Smooth muscle cell (in vitro differentiated cells): Measurements from ENCODE around the gene PDE10A. TPM values are rescaled to one million over a fixed set of nuclear protein-coding genes. Genes with fewer than 3 reads are reported as not detected.
"Not testable (repeated sequence)": the region's sequence is repeated elsewhere in the genome, so short reads cannot be mapped to it uniquely, and the experiment has no call there.

ENCODE experiments used
- DNase-seq: peaks from one replicate; lab custom pipeline; 2025; ENCODE audit not compliant: unreplicated experiment; lab: John Stamatoyannopoulos, UW
- H2AFZ ChIP-seq: fragments of 200-600 bp; sonication (generic); 2 replicates; pipeline ENCODE4 v1.6.0; 2016; ENCODE audit warnings: antibody characterized with exemption, low read depth, mild to moderate bottlenecking
- H3F3A ChIP-seq: fragments of 200-600 bp; sonication (generic); 2 replicates; pipeline ENCODE4 v1.6.0; 2017; ENCODE audit warnings: antibody characterized with exemption, low read depth
- H3K27ac ChIP-seq: fragments of 200-600 bp; sonication (generic); 2 replicates; pipeline ENCODE4 v1.5.1; 2016; ENCODE audit warnings: low read depth, mild to moderate bottlenecking
- H3K27me3 ChIP-seq: fragments of 200-600 bp; sonication (generic); 2 replicates; pipeline ENCODE4 v1.6.1; 2016; ENCODE audit warnings: low read depth, mild to moderate bottlenecking
- H3K36me3 ChIP-seq: fragments of 200-600 bp; sonication (generic); 2 replicates; pipeline ENCODE4 v1.5.1; 2016; ENCODE audit warnings: low read depth
- H3K4me1 ChIP-seq: fragments of 200-600 bp; sonication (generic); 2 replicates; pipeline ENCODE4 v1.5.1; 2016; ENCODE audit warnings: low read depth
- H3K4me2 ChIP-seq: fragments of 200-600 bp; sonication (generic); 2 replicates; pipeline ENCODE4 v1.6.0; 2016; ENCODE audit warnings: mild to moderate bottlenecking
- H3K4me3 ChIP-seq: fragments of 200-600 bp; sonication (generic); 2 replicates; pipeline ENCODE4 v1.5.1; 2016; ENCODE audit warnings: mild to moderate bottlenecking
- H3K79me2 ChIP-seq: fragments of 200-600 bp; sonication (generic); 2 replicates; pipeline ENCODE4 v1.6.0; 2016; ENCODE audit warnings: low read depth, mild to moderate bottlenecking
- H3K9ac ChIP-seq: fragments of 200-600 bp; sonication (generic); 2 replicates; pipeline ENCODE4 v1.6.0; 2016; ENCODE audit warnings: low read depth
- H3K9me3 ChIP-seq: fragments of 200-600 bp; sonication (generic); replicated peaks from 2 replicates; pipeline ENCODE4 v1.5.1; 2016; ENCODE audit warnings: low read depth
- H4K20me1 ChIP-seq: fragments of 200-600 bp; sonication (generic); 2 replicates; pipeline ENCODE4 v1.6.0; 2016; ENCODE audit warnings: low read depth
- WGBS: methylation state at CpG from one replicate; pipeline ENCODE4 v1.1.7; 2016; ENCODE audit warnings: low lambda C conversion rate; 5-methylcytosine and 5-hydroxymethylcytosine counted together
- polyA plus RNA-seq: library from polyadenylated mRNA; unstranded; fragments of >200 nt; fragmentation: Nextera tagmentation; extraction: Ambion mirVana; gene quantifications from 2 replicates; pipeline ENCODE4 v1.2.1, GENCODE V29; 2016
- total RNA-seq: library from RNA; depleted of rRNA; stranded (reverse); fragments of >200 nt; gene quantifications from 2 replicates; pipeline ENCODE4 v1.2.3, GENCODE V29; 2014
- TF ChIP-seq, protein P1 (sequence below): fragments of 200-600 bp; sonication (generic); IDR thresholded peaks from 2 replicates; pipeline ENCODE4 v1.5.1; 2017; ENCODE audit warnings: borderline replicate concordance, mild to moderate bottlenecking, antibody characterized with exemption; ENCODE audit not compliant: insufficient read depth, poor library complexity, severe bottlenecking

The PDE10A gene
- total and polyA plus RNA-seq, 2 experiments from 2014 or later = 2.0 to 5.6 TPM

- 81% methylated on average over 9 of the region's 9 CpGs for WGBS
- H3K36me3 ChIP-seq = no peaks in the 10 kb centered on the region
- H4K20me1 ChIP-seq = no peaks in the 10 kb centered on the region
- TF ChIP-seq, protein P1, sequence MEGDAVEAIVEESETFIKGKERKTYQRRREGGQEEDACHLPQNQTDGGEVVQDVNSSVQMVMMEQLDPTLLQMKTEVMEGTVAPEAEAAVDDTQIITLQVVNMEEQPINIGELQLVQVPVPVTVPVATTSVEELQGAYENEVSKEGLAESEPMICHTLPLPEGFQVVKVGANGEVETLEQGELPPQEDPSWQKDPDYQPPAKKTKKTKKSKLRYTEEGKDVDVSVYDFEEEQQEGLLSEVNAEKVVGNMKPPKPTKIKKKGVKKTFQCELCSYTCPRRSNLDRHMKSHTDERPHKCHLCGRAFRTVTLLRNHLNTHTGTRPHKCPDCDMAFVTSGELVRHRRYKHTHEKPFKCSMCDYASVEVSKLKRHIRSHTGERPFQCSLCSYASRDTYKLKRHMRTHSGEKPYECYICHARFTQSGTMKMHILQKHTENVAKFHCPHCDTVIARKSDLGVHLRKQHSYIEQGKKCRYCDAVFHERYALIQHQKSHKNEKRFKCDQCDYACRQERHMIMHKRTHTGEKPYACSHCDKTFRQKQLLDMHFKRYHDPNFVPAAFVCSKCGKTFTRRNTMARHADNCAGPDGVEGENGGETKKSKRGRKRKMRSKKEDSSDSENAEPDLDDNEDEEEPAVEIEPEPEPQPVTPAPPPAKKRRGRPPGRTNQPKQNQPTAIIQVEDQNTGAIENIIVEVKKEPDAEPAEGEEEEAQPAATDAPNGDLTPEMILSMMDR = no peak
- peaks cover 3% of the 10 kb centered on the region for H3K9me3 ChIP-seq
- H3K9ac ChIP-seq = no peak overlapping the region
- no peak overlapping the region for H3K4me2 ChIP-seq
- H3K4me3 ChIP-seq = no peak overlapping the region
- no peak for DNase-seq
- no peaks in the 10 kb centered on the region for H3F3A ChIP-seq
- H3K79me2 ChIP-seq = no peaks in the 10 kb centered on the region
- no peak overlapping the region for H3K27ac ChIP-seq
- no peak overlapping the region for H2AFZ ChIP-seq
- no peaks in the 10 kb centered on the region for H3K27me3 ChIP-seq
- no peaks in the 10 kb centered on the region for H3K4me1 ChIP-seq
Observed at GRCh38 chr6:165468340-165469235, 194.5 kb downstream of the PDE10A start.

GRCh38 chr6:165463499-165463898 lies 199.5 kb downstream of the PDE10A start:
- not testable (repeated sequence) for DNase-seq, H3K36me3 ChIP-seq, H3K4me3 ChIP-seq, H3K4me2 ChIP-seq, H3F3A ChIP-seq, H4K20me1 ChIP-seq, H3K9me3 ChIP-seq, H3K4me1 ChIP-seq, H3K9ac ChIP-seq, H3K27me3 ChIP-seq, H2AFZ ChIP-seq, H3K79me2 ChIP-seq, H3K27ac ChIP-seq
- 96% methylated on average over 6 of the region's 6 CpGs for WGBS

GRCh38 chr6:165459605-165460301 lies 203.3 kb downstream of the PDE10A start:
- H3K9me3 ChIP-seq, H3K79me2 ChIP-seq, H3K4me2 ChIP-seq, H3K9ac ChIP-seq, H4K20me1 ChIP-seq, H3K27ac ChIP-seq, H3K27me3 ChIP-seq, H3K4me1 ChIP-seq, H3K36me3 ChIP-seq, H3K4me3 ChIP-seq, H2AFZ ChIP-seq, DNase-seq, H3F3A ChIP-seq: not testable (repeated sequence)
- WGBS = 86% methylated on average over 12 of the region's 12 CpGs

DNA sequence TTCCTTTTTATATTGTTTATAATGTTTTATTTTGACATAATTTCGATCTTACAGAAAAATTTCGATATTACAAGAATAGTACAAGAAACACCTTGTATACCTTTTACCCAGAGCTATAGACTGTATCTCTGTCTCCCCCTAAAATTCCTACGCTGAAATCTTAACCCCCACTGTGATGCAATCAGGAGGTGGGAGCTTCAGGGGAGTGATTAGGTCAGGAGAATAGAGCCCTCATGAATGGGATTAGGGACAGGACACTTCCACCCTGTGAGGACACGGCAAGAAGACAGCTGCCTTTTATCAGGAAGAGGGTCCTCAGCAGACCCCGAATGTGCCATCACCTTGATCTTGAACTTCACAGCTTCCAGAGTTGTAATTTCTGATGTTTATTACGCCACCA lies 204.9 kb downstream of the PDE10A start:
- no peak overlapping the region for H2AFZ ChIP-seq
- H3K9me3 ChIP-seq = no peaks in the 10 kb centered on the region
- H3K36me3 ChIP-seq = no peaks in the 10 kb centered on the region
- DNase-seq = no peak
- H3K4me2 ChIP-seq = no peak overlapping the region
- H3K27me3 ChIP-seq = no peaks in the 10 kb centered on the region
- 79% methylated on average over 6 of the region's 6 CpGs for WGBS
- no peaks in the 10 kb centered on the region for H3K4me1 ChIP-seq
- TF ChIP-seq, protein P1 = no peak
- H3K27ac ChIP-seq = no peak overlapping the region
- H3K79me2 ChIP-seq = no peaks in the 10 kb centered on the region
- H4K20me1 ChIP-seq = no peaks in the 10 kb centered on the region
- no peaks in the 10 kb centered on the region for H3F3A ChIP-seq
- H3K9ac ChIP-seq = no peak overlapping the region
- H3K4me3 ChIP-seq = no peak overlapping the region
